ACC112 (cell line): Measurements from ENCODE around the gene ARHGAP45.

ENCODE experiments used
- H2AFZ ChIP-seq: fragments of 200-600 bp; sonication (generic); one replicate; pipeline ENCODE4 v1.6.0; 2017; ENCODE audit warnings: antibody characterized with exemption, low read length; ENCODE audit not compliant: unreplicated experiment
- H3K27ac ChIP-seq: fragments of 200-600 bp; sonication (generic); 2 replicates; pipeline ENCODE4 v1.5.1; 2014; ENCODE audit warnings: low read depth, mild to moderate bottlenecking, antibody characterized with exemption, low read length, moderate library complexity
- H3K27me3 ChIP-seq: fragments of 200-600 bp; sonication (generic); 2 replicates; pipeline ENCODE4 v1.6.1; 2014; ENCODE audit warnings: mild to moderate bottlenecking, antibody characterized with exemption, low read length, moderate library complexity, mixed read lengths; ENCODE audit not compliant: insufficient read depth
- H3K36me3 ChIP-seq: fragments of 200-600 bp; sonication (generic); 2 replicates; pipeline ENCODE4 v1.6.1; 2016; ENCODE audit warnings: mild to moderate bottlenecking, antibody characterized with exemption, low read length, moderate library complexity, mixed read lengths; ENCODE audit not compliant: insufficient read depth
- H3K4me1 ChIP-seq: fragments of 200-600 bp; sonication (generic); one replicate; pipeline ENCODE4 v1.6.1; 2016; ENCODE audit warnings: low read length, mixed read lengths; ENCODE audit not compliant: insufficient read depth, unreplicated experiment, control insufficient read depth
- H3K4me3 ChIP-seq: fragments of 200-600 bp; sonication (generic); 2 replicates; pipeline ENCODE4 v1.5.1; 2014; ENCODE audit warnings: mild to moderate bottlenecking, low read depth, low read length
- H3K79me2 ChIP-seq: fragments of 200-600 bp; sonication (generic); one replicate; pipeline ENCODE4 v1.6.0; 2016; ENCODE audit warnings: low read length; ENCODE audit not compliant: control insufficient read depth, unreplicated experiment, insufficient read depth

Gene ARHGAP45

DNA sequence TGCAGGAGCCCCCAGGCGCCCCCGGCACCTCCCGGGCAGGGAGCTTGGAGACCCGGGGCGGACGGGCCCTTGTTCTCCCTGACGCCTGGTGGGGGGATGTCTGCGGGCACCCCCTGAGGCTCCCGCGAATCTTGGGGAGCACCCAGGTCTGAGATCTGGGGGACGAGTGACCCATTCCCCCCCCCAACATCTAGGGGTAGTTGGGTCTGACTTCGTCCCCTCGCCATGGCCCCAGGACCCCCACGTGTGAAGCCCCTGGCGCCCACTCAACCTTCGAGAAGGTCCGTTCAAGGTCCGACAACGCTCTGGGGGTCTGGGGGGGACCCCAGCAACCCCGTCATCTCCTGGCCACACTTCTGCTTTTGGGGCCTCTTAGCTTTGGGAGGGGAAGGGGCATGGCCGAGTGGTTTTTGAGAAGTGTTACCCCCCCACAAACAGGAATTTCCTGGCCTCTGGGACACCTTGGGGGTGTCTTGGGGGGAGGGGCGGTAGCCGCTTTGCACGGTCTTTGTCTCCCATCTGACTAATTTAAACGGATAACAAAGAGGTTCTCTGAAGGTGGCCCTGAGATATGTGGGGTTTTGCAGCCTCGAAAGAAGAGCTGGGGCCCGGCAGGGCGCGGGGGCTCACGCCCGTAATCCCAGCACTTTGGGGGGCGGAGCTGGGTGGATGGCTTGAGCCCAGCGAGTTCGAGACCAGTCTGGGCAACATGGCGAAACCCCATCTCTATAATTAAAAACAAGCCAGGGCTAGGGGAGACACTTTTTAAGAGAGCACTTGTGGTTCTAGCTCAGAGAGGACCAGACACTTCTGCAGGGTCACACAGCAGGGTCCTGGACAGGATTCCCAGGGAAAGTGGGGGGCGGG lies 40.0 kb upstream of the ARHGAP45 start:
- H2AFZ ChIP-seq, result no peak overlapping the region
- peak overlapping the region; percentile 7; the same call in 1 of the 2 replicates for H3K27ac ChIP-seq
- no peaks in the 10 kb centered on the region for H3K36me3 ChIP-seq
- peaks cover 5% of the 10 kb centered on the region for H3K4me1 ChIP-seq
- peaks cover 30% of the 10 kb centered on the region for H3K79me2 ChIP-seq
- no peaks in the 10 kb centered on the region for H3K27me3 ChIP-seq
- H3K4me3 ChIP-seq, result peak overlapping the region; percentile 84

DNA sequence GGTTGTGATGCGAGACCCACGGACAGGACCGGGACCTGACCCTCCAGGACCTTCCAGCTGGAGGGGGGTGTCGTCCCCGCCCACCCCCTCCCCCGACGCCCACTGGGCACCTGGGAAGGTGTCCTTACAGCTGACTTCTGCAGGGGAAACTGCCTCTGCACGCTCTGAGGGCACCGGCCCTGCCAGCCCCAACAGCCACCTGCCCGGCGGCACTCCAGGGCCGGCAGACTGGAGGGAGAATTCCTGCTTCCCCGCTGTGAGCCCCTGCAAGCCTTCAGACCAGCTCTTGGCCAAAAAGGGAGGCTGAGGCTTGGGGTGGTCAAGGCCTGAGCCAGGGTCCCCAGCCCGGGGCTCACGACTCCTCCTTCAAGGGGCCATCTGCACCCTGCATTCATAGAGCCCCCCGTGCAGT lies 39.3 kb upstream of the ARHGAP45 start:
- Histone ChIP-seq H3K27me3 (no peaks in the 10 kb centered on the region), H3K27ac (0 out of 2 replicates have a peak overlapping the region, but pooled peaks have one; percentile 45), H3K79me2 (peaks cover 30% of the 10 kb centered on the region), H2AFZ (no peak overlapping the region), H3K4me3 (peak overlapping the region; percentile 84), H3K4me1 (peaks cover 5% of the 10 kb centered on the region), H3K36me3 (no peaks in the 10 kb centered on the region)

DNA sequence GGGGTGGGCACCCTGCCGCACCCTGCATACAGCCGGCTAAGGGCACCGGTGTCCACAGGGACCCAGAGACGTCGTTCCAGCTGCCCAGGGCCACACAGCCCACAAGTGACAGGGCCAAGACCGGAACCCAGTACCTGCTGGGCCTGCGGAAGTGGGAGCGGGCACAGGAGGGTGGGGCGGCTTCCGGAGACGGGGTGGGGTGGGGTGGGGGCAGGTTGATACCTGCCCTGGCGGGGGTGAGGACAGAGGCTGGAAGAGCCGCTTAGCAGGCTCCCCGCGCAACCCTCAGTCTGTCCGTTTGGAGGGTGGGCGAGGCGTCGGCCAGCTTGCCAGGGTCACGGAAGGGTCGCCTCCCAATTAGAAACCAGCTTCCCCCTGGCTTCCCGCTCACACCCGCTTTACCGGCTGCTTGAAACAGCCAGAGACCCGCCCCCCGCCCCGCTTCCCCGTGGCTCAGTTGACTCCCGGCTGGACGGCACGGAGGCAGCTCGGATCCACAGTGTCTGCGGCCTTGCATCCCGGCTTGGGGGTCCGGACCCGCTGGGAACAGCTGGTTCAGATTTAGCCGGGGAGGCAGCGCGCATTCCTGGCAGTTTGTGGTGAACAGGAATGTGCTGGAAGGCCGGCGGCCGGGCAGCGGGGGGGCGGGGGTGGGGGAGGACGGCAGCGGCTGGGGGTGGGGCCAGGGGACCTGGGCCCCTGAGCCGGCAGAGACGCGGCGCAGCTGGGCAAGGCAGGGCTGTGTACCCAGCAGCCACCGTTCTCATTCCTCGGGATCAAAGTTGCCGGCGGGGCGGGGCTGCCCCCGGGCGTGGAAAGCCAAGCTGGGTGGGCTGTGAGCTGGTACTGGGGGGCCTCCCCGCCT lies 38.7 kb upstream of the ARHGAP45 start:
- no peaks in the 10 kb centered on the region for H3K36me3 ChIP-seq
- peak overlapping the region; percentile 45 for H3K27ac ChIP-seq
- H3K27me3 ChIP-seq, result no peaks in the 10 kb centered on the region
- H3K79me2 ChIP-seq, result peaks cover 30% of the 10 kb centered on the region
- H2AFZ ChIP-seq, result no peak overlapping the region
- H3K4me1 ChIP-seq, result peaks cover 5% of the 10 kb centered on the region
- peak overlapping the region; percentile 84 for H3K4me3 ChIP-seq

DNA sequence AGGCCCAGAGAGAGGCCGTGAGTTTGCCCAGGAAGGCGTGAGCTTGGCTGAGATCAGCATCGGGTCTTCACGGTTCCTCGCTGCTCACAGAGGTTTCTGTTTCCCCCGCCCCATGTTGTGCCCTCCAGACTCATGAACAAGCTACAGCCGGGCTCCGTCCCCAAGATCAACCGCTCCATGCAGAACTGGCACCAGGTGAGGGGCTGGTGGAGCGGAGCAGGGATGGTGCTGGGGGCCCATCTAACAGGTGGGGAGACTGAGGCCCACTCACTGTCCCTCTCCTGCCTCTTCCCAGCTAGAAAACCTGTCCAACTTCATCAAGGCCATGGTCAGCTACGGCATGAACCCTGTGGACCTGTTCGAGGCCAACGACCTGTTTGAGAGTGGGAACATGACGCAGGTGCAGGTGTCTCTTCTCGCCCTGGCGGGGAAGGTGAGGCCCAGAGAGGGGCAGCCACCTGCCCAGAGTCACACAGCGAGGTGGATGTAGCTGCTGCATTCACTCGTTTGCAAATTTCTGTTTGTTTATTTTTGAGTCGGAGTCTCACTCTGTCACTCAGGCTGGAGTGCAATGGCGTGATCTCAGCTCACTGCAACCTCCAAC lies 34.6 kb upstream of the ARHGAP45 start:
- Histone ChIP-seq H3K27ac (no peak overlapping the region), H3K27me3 (no peaks in the 10 kb centered on the region), H3K79me2 (peaks cover 21% of the 10 kb centered on the region), H3K4me3 (no peak overlapping the region), H3K36me3 (no peaks in the 10 kb centered on the region), H3K4me1 (peaks cover 5% of the 10 kb centered on the region), H2AFZ (no peak overlapping the region)

DNA sequence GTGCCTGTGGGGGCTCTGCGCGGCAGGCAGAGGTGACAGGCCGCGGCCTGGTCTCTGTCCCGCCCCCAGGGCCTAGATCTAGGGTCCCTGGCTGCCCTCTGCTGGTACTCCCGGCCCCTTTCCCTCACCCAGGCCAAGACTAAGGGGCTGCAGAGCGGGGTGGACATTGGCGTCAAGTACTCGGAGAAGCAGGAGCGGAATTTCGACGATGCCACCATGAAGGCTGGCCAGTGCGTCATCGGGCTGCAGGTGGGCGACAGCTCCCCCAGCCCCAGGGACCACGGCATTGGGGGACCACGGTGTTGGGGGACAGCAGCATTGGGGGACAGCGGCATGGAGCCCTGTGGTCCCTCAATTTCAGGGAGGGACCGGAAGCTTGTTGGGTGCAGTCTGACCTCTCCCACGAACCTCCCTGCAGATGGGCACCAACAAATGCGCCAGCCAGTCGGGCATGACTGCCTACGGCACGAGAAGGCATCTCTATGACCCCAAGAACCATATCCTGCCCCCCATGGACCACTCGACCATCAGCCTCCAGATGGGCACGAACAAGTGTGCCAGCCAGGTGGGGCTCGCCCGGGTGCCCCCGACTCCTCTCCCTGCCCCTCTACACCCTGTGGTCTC lies 30.9 kb upstream of the ARHGAP45 start:
- Histone ChIP-seq H3K79me2 (no peaks in the 10 kb centered on the region), H3K27ac (no peak overlapping the region), H2AFZ (no peak overlapping the region), H3K36me3 (no peaks in the 10 kb centered on the region), H3K4me1 (peaks cover 4% of the 10 kb centered on the region), H3K27me3 (no peaks in the 10 kb centered on the region), H3K4me3 (no peak overlapping the region)

DNA sequence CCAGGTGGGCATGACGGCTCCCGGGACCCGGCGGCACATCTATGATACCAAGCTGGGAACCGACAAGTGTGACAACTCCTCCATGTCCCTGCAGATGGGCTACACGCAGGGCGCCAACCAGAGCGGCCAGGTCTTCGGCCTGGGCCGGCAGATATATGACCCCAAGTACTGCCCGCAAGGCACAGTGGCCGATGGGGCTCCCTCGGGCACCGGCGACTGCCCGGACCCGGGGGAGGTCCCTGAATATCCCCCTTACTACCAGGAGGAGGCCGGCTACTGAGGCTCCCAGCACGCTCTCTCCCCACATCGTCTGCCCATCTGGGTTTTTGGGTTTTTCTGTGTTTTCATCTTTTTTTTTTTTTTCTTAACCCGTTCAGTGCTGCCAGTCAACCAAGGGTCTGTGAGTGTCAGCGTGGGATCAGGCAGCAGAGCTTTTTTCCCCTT lies 29.3 kb upstream of the ARHGAP45 start:
- H3K79me2 ChIP-seq, result no peaks in the 10 kb centered on the region
- no peaks in the 10 kb centered on the region for H3K27me3 ChIP-seq
- H3K4me3 ChIP-seq, result no peak overlapping the region
- no peak overlapping the region for H3K27ac ChIP-seq
- H2AFZ ChIP-seq, result no peak overlapping the region
- H3K36me3 ChIP-seq, result no peaks in the 10 kb centered on the region
- H3K4me1 ChIP-seq, result peaks cover 4% of the 10 kb centered on the region

DNA sequence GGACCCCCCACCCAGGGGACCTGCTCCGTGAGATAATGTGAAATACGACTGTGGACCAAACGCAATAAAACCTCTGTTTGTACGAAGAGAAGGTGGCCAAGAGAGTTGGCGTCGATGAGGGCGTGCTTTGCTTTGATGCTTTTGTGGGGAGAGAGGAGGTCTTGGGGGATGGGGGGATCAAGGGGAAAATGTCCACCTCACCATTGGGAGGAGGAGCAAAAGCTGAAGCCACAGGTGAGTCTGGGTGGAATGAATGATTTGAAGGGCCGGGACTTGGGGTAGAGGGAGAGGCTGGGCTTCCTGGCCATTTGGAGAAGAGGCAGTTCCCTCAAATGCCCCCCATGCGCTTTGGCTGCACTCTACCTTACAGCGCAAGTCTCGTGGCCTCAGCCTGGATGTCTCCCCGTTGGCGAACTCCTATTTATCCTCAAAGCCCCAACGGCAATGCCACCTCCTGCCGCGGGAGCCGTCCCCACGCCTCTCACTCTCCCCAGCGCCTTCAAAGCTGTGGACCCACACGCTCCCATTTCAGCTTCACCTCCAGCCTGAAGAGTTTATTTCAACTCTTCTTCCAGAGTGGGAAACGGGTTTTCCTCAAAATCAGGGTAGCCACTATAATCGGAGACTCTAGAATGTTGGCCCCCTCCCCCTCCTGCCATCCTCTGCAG lies 27.9 kb upstream of the ARHGAP45 start:
- Histone ChIP-seq H3K79me2 (no peaks in the 10 kb centered on the region), H2AFZ (no peak overlapping the region), H3K4me1 (peaks cover 4% of the 10 kb centered on the region), H3K27ac (no peak overlapping the region), H3K27me3 (no peaks in the 10 kb centered on the region), H3K36me3 (no peaks in the 10 kb centered on the region), H3K4me3 (no peak overlapping the region)

DNA sequence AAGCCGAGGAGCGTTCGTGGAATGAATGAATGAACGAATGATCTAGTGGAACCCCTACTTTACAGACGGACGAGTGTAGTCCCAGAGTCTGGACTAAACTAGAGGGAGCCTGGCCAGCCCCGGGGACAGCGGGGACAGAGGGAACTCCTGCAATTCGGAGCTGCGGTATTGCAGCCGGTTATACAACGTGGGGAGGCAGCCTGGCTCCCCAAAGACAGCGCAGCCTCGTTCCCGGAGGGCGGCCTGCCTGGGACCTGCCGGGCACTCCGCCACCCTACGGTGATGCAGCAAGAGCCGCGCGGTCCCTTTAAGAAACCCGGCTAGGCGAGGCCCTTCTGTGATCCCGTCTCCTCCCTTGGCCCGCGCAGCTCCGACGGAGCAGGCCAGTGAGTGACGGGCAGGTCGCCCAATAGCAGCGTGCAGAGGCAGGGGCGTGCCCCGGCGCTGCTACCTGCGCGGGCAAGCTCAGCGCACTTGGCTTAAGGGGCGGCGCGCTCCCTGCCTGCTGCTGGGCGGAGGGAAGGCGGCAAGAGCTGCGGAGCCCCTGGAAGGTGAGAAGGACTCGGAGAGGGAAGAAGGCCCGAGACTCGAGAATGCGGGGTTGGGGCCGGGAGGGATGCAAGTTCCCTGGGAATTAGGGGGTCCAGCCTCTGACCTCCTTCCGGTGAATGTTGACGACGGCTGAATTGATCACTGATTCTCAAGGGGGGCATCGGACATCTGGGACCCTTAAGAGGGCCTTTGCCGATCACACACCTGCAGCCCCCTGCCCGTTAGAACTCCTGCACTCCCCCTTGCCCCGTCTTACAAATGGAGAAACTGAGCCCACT lies 27.1 kb upstream of the ARHGAP45 start, which contains the start of gene ABCA7:
ABCA7 (plus strand) TSS at position 462 of the 830 bp plus-strand sequence. CDS start 1,255 bp downstream, outside the sequence.
- Histone ChIP-seq H2AFZ (no peak within 1 kb of the TSS), H3K79me2 (no peaks in the 10 kb centered on the region), H3K27ac (no peak within 1 kb of the TSS), H3K27me3 (no peaks in the 10 kb centered on the region), H3K4me1 (peaks cover 4% of the 10 kb centered on the region), H3K4me3 (peak within 1 kb of the TSS; percentile 75), H3K36me3 (no peaks in the 10 kb centered on the region)

DNA sequence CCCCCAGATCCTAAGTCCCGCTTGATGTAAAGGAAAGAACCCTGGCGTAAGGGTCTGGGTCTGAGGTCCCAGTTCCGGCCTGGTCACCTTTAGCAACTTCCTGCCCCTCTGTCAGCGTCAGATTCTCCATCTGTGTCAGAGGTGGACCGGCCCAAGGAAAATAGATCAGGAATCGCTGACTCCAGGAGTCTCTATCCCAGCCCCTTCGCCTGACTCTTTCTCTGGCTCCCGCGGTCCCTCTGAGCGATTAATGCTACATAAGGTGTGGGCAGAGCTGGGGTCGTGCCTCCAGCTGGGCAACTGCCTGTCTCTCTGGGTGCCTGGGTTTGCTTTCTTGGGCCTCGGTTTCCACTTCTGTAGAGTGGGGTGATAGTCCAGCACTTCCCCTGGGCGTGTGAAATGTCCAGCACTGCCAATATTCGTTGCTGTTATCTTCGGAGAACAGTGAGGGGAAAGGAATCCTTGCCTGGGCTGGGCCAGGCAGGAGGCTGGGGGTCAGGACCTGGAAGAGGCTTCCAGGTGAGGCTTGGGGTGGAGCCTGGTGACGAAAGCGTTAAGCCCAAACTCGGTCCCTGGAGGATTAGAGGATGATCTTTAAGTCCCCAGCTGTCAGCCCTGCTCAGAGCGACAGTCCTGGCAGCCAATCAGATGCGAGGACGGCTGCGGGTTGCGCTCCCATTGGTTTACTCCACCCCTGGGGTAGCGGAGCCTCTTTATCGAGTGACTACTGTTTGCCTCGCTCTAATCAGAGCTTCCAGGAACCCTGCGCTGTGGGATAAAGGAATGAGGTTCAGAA lies 26.3 kb upstream of the ARHGAP45 start:
- no peak overlapping the region for H2AFZ ChIP-seq
- peak overlapping the region; percentile 75 for H3K4me3 ChIP-seq

More for the DNA sequence above, 26.3 kb upstream of the ARHGAP45 start:
- Histone ChIP-seq H3K27me3 (no peaks in the 10 kb centered on the region), H3K36me3 (no peaks in the 10 kb centered on the region), H3K79me2 (no peaks in the 10 kb centered on the region), H3K4me1 (peaks cover 4% of the 10 kb centered on the region), H3K27ac (no peak overlapping the region)
